ENCODE data around the gene ITIH4.
A peak's percentile ranks its signal among the peaks of the same experiment; 100 is the strongest.

ITIH4 gene

DNA sequence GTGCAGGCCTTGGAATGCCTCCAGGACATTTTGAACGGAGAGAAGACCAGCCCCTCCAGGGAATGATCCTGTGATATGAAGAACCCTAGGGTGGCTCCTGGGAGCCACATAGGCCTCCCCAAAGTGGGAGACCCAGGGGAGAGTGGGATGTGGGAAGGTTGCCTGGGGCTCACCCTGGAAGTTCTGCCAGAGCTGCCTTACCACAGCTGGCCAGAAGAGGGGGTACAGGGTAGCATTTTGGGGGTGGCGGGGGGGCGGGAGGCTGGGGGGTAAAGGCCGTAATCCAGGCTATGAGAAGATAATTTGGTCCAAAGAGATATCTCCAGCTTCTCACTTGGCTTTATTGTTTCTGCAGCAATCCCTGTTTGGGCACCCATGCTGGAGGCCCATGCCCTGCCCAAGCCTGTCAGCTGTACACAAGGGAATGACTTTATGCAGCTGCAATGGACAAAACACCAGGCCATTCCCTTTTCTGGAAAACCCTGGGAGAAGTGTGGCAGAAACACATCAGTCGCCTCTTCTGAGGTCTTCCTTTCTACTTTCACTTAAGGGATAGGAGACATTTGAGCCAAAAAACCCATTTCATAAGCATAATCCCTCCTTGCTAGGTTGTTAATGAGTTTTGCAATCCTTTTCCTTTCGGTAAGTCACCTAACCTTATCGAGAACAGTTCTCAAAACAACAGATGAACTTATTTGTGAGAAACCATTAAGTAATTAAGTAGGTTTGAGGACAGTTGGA lies 15.4 kb upstream of the ITIH4 start:
- H3K4me3 ChIP-seq (ENCODE audit: low read depth in 1 of 2, low read length in 2 of 2) = no peak overlapping the region
- no peaks in the 10 kb centered on the region for H3K9me3 ChIP-seq (ENCODE audit: insufficient read depth, low read length, severe bottlenecking)
- no peak overlapping the region for H2AFZ ChIP-seq (ENCODE audit: low read depth, low read length)
- peaks cover 36% of the 10 kb centered on the region for H3K36me3 ChIP-seq (ENCODE audit: insufficient read depth, low read length)
- peak; percentile 59; the same call in 2 of the 3 replicates for ATAC-seq (ENCODE audit: insufficient read depth, low read depth)
- no peak overlapping the region for H3K4me2 ChIP-seq (ENCODE audit: insufficient read depth, low read length)
- no peaks in the 10 kb centered on the region for H3K79me2 ChIP-seq (ENCODE audit: insufficient read depth, low read length)
- no peak for DNase-seq
- no peak for TF ChIP-seq EZH2 (IDR thresholded peaks at IDR 0.05; ENCODE audit: borderline replicate concordance, low read depth, low read length, severe bottlenecking)
- TF ChIP-seq, protein P1, sequence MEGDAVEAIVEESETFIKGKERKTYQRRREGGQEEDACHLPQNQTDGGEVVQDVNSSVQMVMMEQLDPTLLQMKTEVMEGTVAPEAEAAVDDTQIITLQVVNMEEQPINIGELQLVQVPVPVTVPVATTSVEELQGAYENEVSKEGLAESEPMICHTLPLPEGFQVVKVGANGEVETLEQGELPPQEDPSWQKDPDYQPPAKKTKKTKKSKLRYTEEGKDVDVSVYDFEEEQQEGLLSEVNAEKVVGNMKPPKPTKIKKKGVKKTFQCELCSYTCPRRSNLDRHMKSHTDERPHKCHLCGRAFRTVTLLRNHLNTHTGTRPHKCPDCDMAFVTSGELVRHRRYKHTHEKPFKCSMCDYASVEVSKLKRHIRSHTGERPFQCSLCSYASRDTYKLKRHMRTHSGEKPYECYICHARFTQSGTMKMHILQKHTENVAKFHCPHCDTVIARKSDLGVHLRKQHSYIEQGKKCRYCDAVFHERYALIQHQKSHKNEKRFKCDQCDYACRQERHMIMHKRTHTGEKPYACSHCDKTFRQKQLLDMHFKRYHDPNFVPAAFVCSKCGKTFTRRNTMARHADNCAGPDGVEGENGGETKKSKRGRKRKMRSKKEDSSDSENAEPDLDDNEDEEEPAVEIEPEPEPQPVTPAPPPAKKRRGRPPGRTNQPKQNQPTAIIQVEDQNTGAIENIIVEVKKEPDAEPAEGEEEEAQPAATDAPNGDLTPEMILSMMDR (IDR thresholded peaks at IDR 0.05; ENCODE audit: borderline replicate concordance, extremely low read depth, low read length, poor library complexity, severe bottlenecking) = peak; percentile 53
- H3K27me3 ChIP-seq (ENCODE audit: insufficient read depth, low read length, poor library complexity) = no peaks in the 10 kb centered on the region
- H3K27ac ChIP-seq (ENCODE audit: low read length) = no peak overlapping the region
- no peaks in the 10 kb centered on the region for H4K20me1 ChIP-seq (ENCODE audit: insufficient read depth, low read length)
- no peak overlapping the region for H3K9ac ChIP-seq (ENCODE audit: low read depth, low read length)
- no peaks in the 10 kb centered on the region for H3K4me1 ChIP-seq (ENCODE audit: insufficient read depth, low read length)

DNA sequence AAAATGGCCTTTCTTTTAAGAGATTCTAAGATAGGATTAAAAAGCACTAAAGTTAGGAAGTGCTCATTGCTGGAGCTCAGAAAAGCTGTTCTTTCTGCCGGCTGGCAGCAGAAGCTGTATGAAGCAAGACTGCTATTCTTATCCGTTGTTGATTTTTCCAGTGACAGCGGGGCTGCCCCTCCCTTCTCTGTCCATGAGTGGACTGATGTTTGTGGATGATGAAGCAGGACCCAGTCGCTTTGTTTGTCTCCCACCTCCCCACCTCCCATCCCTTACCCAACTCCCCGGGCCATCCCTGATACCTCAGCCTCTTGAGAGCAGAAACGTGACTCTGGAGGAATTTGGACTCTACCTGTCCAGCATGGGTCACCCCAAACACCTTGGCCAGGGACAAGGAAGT lies 14.7 kb upstream of the ITIH4 start:
- Histone ChIP-seq H3K27me3 (ENCODE audit: insufficient read depth, low read length, poor library complexity) (no peaks in the 10 kb centered on the region), H3K79me2 (ENCODE audit: insufficient read depth, low read length) (no peaks in the 10 kb centered on the region), H3K4me3 (ENCODE audit: low read depth in 1 of 2, low read length in 2 of 2) (no peak overlapping the region), H3K9me3 (ENCODE audit: insufficient read depth, low read length, severe bottlenecking) (no peaks in the 10 kb centered on the region), H3K9ac (ENCODE audit: low read depth, low read length) (no peak overlapping the region), H3K4me2 (ENCODE audit: insufficient read depth, low read length) (no peak overlapping the region), H3K4me1 (ENCODE audit: insufficient read depth, low read length) (no peaks in the 10 kb centered on the region), H4K20me1 (ENCODE audit: insufficient read depth, low read length) (no peaks in the 10 kb centered on the region), H2AFZ (ENCODE audit: low read depth, low read length) (no peak overlapping the region), H3K27ac (ENCODE audit: low read length) (no peak overlapping the region), H3K36me3 (ENCODE audit: insufficient read depth, low read length) (peaks cover 36% of the 10 kb centered on the region)
- DNase-seq = no peak
- ATAC-seq (ENCODE audit: insufficient read depth, low read depth) = no peak
- TF ChIP-seq, protein P1 (IDR thresholded peaks at IDR 0.05; ENCODE audit: borderline replicate concordance, extremely low read depth, low read length, poor library complexity, severe bottlenecking) = no peak
- no peak for TF ChIP-seq EZH2 (IDR thresholded peaks at IDR 0.05; ENCODE audit: borderline replicate concordance, low read depth, low read length, severe bottlenecking)

- no peak overlapping the region for H3K4me3 ChIP-seq (ENCODE audit: low read depth in 1 of 2, low read length in 2 of 2)
- no peaks in the 10 kb centered on the region for H4K20me1 ChIP-seq (ENCODE audit: insufficient read depth, low read length)
- H3K27me3 ChIP-seq (ENCODE audit: insufficient read depth, low read length, poor library complexity) = no peaks in the 10 kb centered on the region
- H3K36me3 ChIP-seq (ENCODE audit: insufficient read depth, low read length) = peaks cover 31% of the 10 kb centered on the region
- no peaks in the 10 kb centered on the region for H3K79me2 ChIP-seq (ENCODE audit: insufficient read depth, low read length)
- no peak for DNase-seq
- H3K27ac ChIP-seq (ENCODE audit: low read length) = no peak overlapping the region
- no peak for ATAC-seq (ENCODE audit: insufficient read depth, low read depth)
- no peak overlapping the region for H2AFZ ChIP-seq (ENCODE audit: low read depth, low read length)
- no peak overlapping the region for H3K4me2 ChIP-seq (ENCODE audit: insufficient read depth, low read length)
- H3K9ac ChIP-seq (ENCODE audit: low read depth, low read length) = no peak overlapping the region
- no peaks in the 10 kb centered on the region for H3K4me1 ChIP-seq (ENCODE audit: insufficient read depth, low read length)
- H3K9me3 ChIP-seq (ENCODE audit: insufficient read depth, low read length, severe bottlenecking) = no peaks in the 10 kb centered on the region
- no peak for TF ChIP-seq EZH2 (IDR thresholded peaks at IDR 0.05; ENCODE audit: borderline replicate concordance, low read depth, low read length, severe bottlenecking)
- TF ChIP-seq, protein P1 (IDR thresholded peaks at IDR 0.05; ENCODE audit: borderline replicate concordance, extremely low read depth, low read length, poor library complexity, severe bottlenecking) = no peak
Measured at GRCh38 chr3:52844290-52844975, 14.0 kb upstream of the ITIH4 start.

Data from DND-41 (cell line).